ENCODE measurements around the gene DSCAM. TPM values are rescaled to one million over a fixed set of nuclear protein-coding genes. Genes with fewer than 3 reads are reported as not detected.

The DSCAM gene
- polyA plus RNA-seq, 3 donors = not detected

DNA sequence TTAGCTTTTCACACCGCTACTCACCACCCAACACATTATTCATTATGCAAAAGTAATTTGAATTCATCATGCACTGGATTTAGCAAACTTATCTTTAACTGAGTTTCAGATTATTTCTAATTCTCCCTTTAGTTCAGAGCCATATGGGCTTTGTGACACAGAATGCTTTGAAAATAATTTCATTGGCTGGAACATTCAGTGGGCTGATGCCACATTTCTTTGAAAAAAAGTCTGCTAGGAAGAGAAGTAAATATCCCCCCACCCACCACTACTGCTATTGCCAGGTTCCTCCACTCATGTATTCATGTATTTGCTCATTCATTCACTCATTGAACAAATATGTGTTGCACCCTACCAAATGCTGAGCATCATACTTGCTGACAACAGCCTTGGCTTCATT lies 280.5 kb downstream of the DSCAM start:
- Histone ChIP-seq H3K27ac (ENCODE audit: low read depth in 1 of 2, low read length in 2 of 2) (no peak overlapping the region), H3K4me3 (replicated peaks in 1 of 3; ENCODE audit: low read depth in 2 of 3, low read length in 3 of 3) (no peak overlapping the region), H3K4me1 (ENCODE audit: control insufficient read depth in 1 of 2, insufficient read depth in 2 of 2, low read length in 2 of 2) (no peaks in the 10 kb centered on the region), H3K4me2 (replicated peaks; ENCODE audit: extremely low read depth, low read length, poor library complexity, severe bottlenecking) (no peak overlapping the region), H3K79me2 (ENCODE audit: insufficient read depth, low read length) (no peaks in the 10 kb centered on the region), H3K27me3 (ENCODE audit: control insufficient read depth in 2 of 2, insufficient read depth in 2 of 2, low read length in 2 of 2) (no peaks in the 10 kb centered on the region), H4K20me1 (ENCODE audit: insufficient read depth, low read length) (no peaks in the 10 kb centered on the region), H3K9ac (ENCODE audit: insufficient read depth, low read length, poor library complexity, severe bottlenecking) (no peak overlapping the region), H3K36me3 (replicated peaks in 1 of 2; ENCODE audit: control insufficient read depth in 1 of 2, insufficient read depth in 2 of 2, low read length in 2 of 2) (no peaks in the 10 kb centered on the region), H3K9me3 (replicated peaks in 1 of 2; ENCODE audit: control insufficient read depth in 1 of 2, insufficient read depth in 1 of 2, low read length in 2 of 2) (peaks cover 6 to 9% of the 10 kb centered on the region in 2 donors), H2AFZ (ENCODE audit: insufficient read depth, low read depth, low read length, poor library complexity, severe bottlenecking) (no peak overlapping the region)
- DNase-seq = no peak
- intact Hi-C loops (cut with micrococcal nuclease) = no loop called here
- Mint-ChIP-seq H3K9me3 (peaks cover 0 to 14% (median 7%) of the 10 kb centered on the region in 7 donors), H3K4me3 (no peak overlapping the region), H3K4me1 (no peaks in the 10 kb centered on the region), H3K27ac (no peak overlapping the region), H3K27me3 (ENCODE audit: low read depth in 3 of 3) (no peaks in the 10 kb centered on the region), H3K36me3 (no peaks in the 10 kb centered on the region)
- WGBS (ENCODE audit: insufficient coverage) = 90% methylated on average over 1 of the region's 1 CpG
- TF ChIP-seq, protein P1, sequence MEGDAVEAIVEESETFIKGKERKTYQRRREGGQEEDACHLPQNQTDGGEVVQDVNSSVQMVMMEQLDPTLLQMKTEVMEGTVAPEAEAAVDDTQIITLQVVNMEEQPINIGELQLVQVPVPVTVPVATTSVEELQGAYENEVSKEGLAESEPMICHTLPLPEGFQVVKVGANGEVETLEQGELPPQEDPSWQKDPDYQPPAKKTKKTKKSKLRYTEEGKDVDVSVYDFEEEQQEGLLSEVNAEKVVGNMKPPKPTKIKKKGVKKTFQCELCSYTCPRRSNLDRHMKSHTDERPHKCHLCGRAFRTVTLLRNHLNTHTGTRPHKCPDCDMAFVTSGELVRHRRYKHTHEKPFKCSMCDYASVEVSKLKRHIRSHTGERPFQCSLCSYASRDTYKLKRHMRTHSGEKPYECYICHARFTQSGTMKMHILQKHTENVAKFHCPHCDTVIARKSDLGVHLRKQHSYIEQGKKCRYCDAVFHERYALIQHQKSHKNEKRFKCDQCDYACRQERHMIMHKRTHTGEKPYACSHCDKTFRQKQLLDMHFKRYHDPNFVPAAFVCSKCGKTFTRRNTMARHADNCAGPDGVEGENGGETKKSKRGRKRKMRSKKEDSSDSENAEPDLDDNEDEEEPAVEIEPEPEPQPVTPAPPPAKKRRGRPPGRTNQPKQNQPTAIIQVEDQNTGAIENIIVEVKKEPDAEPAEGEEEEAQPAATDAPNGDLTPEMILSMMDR (IDR thresholded peaks at IDR 0.05) = no peak

DNA sequence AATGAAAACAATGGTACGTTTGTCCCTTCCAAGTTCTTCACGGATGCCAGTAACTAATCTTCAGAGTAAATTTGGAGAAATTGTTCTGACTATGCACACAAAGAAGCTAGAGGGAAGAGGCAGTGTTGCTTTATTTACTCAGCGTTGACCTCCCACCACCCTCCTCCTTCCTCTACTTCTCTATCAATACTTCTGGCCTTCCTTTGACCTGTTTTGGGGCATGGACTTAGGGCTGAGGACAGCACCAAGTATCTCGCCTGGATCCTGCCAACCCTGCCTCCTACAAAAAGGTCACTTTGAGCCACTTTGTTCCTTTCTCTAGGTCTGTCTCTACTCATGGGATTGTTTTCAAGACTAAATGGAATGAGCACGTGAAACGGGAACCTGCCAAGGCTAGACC lies 282.6 kb downstream of the DSCAM start:
- H3K4me3 ChIP-seq (replicated peaks in 1 of 3; ENCODE audit: low read depth in 2 of 3, low read length in 3 of 3) = no peak overlapping the region
- H3K4me1 ChIP-seq (ENCODE audit: control insufficient read depth in 1 of 2, insufficient read depth in 2 of 2, low read length in 2 of 2) = no peaks in the 10 kb centered on the region
- TF ChIP-seq, protein P1 (IDR thresholded peaks at IDR 0.05) = no peak
- Mint-ChIP-seq H3K4me3 (no peak overlapping the region), H3K36me3 (no peaks in the 10 kb centered on the region), H3K27me3 (ENCODE audit: low read depth in 3 of 3) (no peaks in the 10 kb centered on the region), H3K4me1 (no peaks in the 10 kb centered on the region), H3K9me3 (peaks cover 0 to 14% (median 2%) of the 10 kb centered on the region in 7 donors), H3K27ac (no peak overlapping the region)
- H3K9ac ChIP-seq (ENCODE audit: insufficient read depth, low read length, poor library complexity, severe bottlenecking) = no peak overlapping the region
- no peaks in the 10 kb centered on the region for H3K27me3 ChIP-seq (ENCODE audit: control insufficient read depth in 2 of 2, insufficient read depth in 2 of 2, low read length in 2 of 2)
- no peaks in the 10 kb centered on the region for H4K20me1 ChIP-seq (ENCODE audit: insufficient read depth, low read length)
- no peak overlapping the region for H3K27ac ChIP-seq (ENCODE audit: low read depth in 1 of 2, low read length in 2 of 2)
- peaks cover 0 to 12% of the 10 kb centered on the region in 2 donors for H3K9me3 ChIP-seq (replicated peaks in 1 of 2; ENCODE audit: control insufficient read depth in 1 of 2, insufficient read depth in 1 of 2, low read length in 2 of 2)
- 100% methylated on average over 3 of the region's 6 CpGs for WGBS (ENCODE audit: insufficient coverage)
- H2AFZ ChIP-seq (ENCODE audit: insufficient read depth, low read depth, low read length, poor library complexity, severe bottlenecking) = no peak overlapping the region
- no peak overlapping the region for H3K4me2 ChIP-seq (replicated peaks; ENCODE audit: extremely low read depth, low read length, poor library complexity, severe bottlenecking)
- no peaks in the 10 kb centered on the region for H3K36me3 ChIP-seq (replicated peaks in 1 of 2; ENCODE audit: control insufficient read depth in 1 of 2, insufficient read depth in 2 of 2, low read length in 2 of 2)
- DNase-seq = no peak
- H3K79me2 ChIP-seq (ENCODE audit: insufficient read depth, low read length) = no peaks in the 10 kb centered on the region
- intact Hi-C loops (cut with micrococcal nuclease) = no loop called here
